ENCODE data around the gene PLEKHG4B.
"Not testable (repeated sequence)": the region's sequence is repeated elsewhere in the genome, so short reads cannot be mapped to it uniquely, and the experiment has no call there.

PLEKHG4B gene

GRCh38 chr5:91556-92263 is at the start of gene PLEKHG4B:
Gene PLEKHG4B (plus strand): TSS chr5:92168. CDS start chr5:92232, 64 bp downstream.
- H3K27ac ChIP-seq, result no peak within 1 kb of the TSS
- no peak for TF ChIP-seq ZFX (IDR thresholded peaks at IDR 0.05)

GRCh38 chr5:42250-42649 is 49.7 kb upstream of the PLEKHG4B start:
- no peak overlapping the region for H3K27ac ChIP-seq
- TF ChIP-seq ZFX (IDR thresholded peaks at IDR 0.05), result no peak
- peak; percentile 82 for TF ChIP-seq CTCF (conservative IDR thresholded peaks at IDR 0.05)

- no peak for TF ChIP-seq CTCF (conservative IDR thresholded peaks at IDR 0.05)
- TF ChIP-seq ZFX (IDR thresholded peaks at IDR 0.05), result no peak
- no peak overlapping the region for H3K27ac ChIP-seq
These were observed 43.8 kb upstream of the PLEKHG4B start for GRCh38 chr5:48192-48591.

GRCh38 chr5:49530-49929 is 42.4 kb upstream of the PLEKHG4B start:
- not testable (repeated sequence) for H3K27ac ChIP-seq

GRCh38 chr5:49953-50544 is 41.9 kb upstream of the PLEKHG4B start:
- no peak overlapping the region for H3K27ac ChIP-seq
- no peak for TF ChIP-seq CTCF (conservative IDR thresholded peaks at IDR 0.05)
- TF ChIP-seq ZFX (IDR thresholded peaks at IDR 0.05), result no peak

- TF ChIP-seq CTCF (conservative IDR thresholded peaks at IDR 0.05), result no peak
- TF ChIP-seq ZFX (IDR thresholded peaks at IDR 0.05), result no peak
- no peak overlapping the region for H3K27ac ChIP-seq
These were observed 41.1 kb upstream of the PLEKHG4B start for GRCh38 chr5:50724-51499.

- no peak overlapping the region for H3K27ac ChIP-seq
- no peak for TF ChIP-seq ZFX (IDR thresholded peaks at IDR 0.05)
- no peak for TF ChIP-seq CTCF (conservative IDR thresholded peaks at IDR 0.05)
These were observed 40.5 kb upstream of the PLEKHG4B start for GRCh38 chr5:51500-51823.

GRCh38 chr5:53381-54174 is 38.4 kb upstream of the PLEKHG4B start:
- H3K27ac ChIP-seq, result no peak overlapping the region
- TF ChIP-seq ZFX (IDR thresholded peaks at IDR 0.05) (no peak), CTCF (conservative IDR thresholded peaks at IDR 0.05) (peak; percentile 37)
